Cerebellar cortex (tissue), 1 donor: Measurements from ENCODE around the gene SPTBN2.

Source experiments
- DNase-seq: peaks from one replicate; pipeline ENCODE4 v3.0.0-alpha.2; 2015; ENCODE audit warnings: low spot score

SPTBN2 gene

DNA sequence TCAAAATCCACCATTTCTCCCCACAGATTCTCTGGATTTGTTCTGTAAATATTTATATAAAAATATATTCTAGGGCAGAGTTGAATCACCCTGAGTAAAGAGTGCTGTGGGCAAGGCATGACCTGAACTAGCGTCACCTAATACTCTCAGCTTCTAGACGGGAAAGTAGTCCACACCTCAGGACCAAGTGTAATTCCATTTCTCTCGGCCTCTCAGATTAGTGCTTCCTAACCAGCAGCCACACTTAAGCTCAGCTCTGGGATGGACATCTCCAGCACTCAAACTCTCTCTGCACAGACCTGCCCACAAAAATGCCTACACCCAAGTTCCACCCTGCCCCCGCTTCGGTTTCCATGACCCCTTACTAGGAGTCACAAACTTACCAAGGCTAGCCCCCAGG, 5.3 kb downstream of the SPTBN2 start:
- peak; percentile 43 for DNase-seq

DNA sequence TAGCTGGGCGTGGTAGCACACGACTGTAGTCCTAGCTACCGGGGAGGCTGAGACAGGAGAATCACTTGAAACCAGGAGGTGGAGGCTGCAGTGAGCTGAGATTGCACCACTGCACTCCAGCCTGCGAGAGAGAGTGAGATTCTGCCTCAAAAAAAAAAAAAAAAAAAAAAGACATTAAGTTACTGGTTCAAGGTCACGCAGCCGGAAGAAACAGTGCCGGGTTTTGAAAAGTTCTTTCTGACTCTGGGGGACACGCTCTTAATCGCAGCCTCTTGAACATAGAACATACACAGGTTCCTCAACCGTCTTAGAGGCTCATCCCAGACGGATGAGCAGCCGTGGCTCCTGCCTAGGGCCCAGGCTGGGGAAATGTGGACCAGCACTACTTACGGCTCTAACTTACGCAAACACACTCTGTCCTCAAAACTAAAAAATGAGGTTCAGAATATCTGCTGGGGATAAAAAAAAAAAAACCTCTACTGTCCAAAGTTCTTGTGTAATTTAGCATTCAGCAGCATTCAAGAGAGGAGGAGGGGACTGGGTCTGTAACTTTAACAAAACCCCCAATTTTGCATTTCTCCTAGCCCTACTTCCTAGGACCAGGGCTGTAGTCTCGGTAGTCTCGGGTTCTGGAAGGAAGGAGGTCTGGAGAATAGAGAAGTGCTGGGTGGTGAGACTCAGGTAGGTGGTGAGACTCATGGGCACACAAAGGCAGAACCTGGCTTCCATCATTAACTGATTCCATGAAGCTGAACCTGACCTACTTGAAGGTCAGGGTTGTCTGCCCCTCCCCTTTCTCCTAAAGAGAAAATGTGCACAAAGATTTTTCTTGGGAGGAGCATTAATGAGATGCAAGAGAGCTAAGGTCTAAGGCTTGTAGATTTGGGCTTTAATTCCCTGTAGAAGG, 6.0 kb downstream of the SPTBN2 start:
- no peak for DNase-seq

DNA sequence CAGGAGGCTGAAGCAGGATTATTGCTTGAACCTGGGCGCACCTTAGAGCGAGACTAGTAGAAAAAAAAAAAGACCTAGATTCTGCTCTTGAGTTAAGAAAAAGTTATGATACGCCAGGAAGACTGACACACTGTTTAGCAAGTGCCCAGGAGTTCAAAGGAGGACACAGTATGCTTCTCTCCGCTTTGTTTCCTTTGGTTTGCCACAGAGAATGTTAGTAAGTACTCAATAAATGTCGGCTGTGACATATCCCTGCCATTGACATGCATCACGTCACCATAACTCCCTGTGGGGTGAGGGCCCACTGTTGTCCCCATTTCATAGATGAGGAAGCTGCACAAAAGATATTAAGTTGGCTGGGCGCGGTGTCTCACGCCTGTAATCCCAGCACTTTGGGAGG, 7.1 kb downstream of the SPTBN2 start:
- no peak for DNase-seq

DNA sequence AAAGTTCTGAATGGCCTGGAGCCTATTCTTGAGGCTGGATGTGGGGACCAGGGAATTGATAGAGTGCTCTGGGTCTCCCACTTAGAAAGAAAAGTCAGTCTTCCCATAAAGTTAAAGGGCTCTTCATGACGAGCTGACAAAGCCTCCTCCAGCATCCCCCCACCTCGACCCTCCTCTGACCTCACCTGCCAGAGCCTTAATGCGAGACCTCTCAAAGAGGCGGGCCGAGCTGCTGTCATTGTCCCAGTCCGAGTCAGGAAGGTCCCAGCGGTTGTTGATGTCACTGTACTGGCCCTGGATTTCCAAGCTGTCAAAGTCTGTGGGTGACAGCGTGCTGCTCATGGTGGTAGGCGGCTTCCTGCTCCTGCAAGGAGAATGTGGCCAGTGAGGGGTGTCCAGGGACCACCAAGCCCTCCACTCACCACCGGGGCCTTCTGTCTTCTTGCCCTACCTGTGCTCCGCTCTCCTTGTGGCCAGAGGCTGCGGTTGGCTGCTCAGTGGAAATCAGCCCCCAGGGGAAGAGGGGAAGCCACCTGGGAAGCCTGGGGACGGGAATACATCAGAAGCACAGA, 8.0 kb downstream of the SPTBN2 start:
- no peak for DNase-seq

DNA sequence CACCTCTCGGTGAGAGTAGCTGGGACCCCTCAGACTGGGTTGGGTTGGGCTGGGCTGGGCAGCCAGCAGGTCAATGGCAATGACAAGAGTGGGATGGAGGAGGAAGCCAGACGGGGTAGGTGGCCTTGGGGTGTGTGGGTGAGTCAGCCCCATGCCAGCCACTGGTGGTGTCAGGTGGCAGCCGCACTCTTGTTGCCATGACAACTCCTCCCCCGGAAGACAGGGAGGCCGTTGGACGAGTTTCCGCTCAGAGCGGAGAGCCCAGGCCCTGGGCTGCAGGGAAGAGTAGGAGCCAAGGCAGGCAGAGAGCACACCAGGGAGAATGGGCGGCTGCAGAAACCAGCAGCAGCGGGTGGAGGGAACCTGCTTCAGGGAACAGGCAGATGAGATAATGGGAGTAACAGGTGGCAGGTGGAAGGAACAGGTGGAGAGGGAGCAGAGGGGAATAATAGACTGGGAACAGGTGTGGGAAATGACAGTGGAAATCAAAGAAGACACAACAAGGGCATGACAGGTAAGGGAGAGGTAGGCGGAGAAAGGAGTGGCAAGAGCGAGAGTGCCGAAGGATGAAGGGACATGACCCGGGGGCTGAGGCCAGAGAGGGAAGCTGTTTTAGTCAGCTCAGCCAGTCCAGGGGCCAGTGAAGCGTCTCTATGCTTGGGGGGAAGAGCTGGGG, 8.7 kb downstream of the SPTBN2 start:
- DNase-seq: peak; percentile 83

DNA sequence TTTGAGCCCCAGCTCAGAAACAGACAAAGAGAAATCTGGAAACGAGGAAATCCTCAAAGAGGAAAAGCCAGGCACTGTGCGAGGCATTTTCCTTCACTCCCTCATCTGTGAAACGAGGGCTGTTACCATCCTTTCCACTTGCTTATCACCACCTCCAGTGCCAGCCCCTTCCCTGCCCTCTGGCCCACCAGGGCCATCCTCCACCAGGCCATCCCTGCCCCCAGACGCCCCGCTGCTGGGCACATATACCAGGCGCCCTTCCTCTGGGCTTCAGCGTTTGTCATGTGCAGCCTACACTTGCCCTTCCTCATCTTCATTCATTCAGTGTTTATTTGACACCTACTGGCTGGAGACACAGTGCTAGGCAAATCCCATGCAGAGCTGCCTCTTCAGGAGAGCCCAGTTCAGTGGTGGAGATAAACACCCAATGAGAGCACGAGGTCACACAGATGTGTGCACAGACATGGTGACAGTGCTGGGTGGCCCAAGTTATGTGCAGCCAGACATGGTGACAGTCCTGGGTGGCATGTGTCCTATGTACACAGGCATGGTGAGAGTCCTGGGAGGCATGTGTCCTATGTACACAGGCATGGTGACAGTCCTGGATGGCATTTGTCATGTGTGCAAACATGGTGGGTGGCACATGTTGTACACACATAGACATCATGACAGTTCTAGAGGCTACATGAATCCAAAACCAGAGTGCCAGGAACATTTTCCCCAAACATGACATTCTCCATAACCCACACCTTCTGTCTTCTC, 9.7 kb downstream of the SPTBN2 start:
- DNase-seq: no peak

DNA sequence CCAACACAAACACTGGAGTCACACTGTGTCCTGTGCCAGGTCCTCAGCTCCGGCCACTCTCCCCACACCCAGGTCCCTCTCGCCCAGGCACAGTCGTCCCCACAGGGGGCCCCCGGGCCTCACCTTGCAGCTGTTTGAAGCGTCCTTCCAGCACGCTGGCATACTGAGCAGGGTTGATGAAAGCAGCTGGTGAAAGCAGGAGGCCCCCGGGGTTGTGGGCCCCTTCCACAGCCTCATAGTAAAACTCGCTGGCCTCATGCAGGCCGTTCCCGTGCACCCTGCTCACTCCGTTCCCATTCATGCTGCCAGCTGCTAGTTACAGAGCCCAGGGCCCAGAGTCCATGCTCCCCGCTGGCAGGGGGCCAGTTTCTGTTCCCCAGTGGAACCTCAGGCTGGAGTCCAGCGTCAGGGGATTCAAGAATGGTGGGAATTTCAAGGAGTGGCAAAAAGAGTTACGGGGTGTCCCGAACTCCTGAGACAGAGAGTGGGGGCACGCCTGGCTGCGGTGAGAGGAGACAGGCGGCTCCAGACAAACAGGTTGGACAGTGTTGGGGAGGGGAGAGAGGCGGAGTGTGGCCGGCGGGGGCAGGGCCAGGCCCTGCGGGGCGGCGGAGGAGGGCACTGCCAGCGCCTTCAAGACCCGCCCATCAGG, 10.6 kb downstream of the SPTBN2 start:
- no peak for DNase-seq

DNA sequence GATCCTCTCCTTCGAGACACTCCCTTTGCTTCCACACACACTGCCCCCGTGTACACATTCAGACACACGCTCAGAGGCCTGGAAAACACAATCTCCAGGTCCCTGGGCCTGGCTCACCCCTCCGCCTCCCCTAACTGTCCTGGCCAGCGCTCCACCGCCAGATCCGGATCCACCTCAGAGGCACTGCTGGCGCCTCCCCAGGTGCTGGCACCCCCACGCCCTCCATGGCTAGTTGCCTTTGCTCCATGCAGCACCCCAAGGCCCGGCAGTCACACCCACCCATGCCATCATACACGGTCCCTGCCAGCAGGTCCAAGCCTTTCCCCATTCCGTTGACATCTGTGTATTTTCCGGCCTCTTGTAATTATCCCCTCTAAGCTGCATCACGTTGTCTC, 11.1 kb downstream of the SPTBN2 start:
- peak; percentile 54 for DNase-seq

DNA sequence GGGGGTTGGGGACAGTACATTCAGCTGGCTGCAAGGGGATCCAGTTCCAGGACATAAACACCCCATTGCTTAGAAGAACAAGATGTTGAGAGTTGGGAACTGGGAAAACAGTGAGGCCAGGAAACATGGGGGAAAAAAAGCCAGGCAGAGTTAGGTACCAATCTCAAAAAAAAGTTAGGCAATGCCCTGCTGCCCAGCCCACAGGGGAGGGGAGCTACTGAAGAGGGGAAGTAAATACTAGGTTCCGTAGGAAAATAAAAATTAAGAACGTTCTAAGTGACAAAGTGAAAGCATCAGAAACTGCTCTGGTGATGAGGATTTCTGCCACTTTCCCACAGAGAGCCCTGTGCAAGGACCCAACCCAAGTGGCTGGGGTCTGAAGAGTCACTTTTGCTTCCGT, 12.0 kb downstream of the SPTBN2 start:
- no peak for DNase-seq

DNA sequence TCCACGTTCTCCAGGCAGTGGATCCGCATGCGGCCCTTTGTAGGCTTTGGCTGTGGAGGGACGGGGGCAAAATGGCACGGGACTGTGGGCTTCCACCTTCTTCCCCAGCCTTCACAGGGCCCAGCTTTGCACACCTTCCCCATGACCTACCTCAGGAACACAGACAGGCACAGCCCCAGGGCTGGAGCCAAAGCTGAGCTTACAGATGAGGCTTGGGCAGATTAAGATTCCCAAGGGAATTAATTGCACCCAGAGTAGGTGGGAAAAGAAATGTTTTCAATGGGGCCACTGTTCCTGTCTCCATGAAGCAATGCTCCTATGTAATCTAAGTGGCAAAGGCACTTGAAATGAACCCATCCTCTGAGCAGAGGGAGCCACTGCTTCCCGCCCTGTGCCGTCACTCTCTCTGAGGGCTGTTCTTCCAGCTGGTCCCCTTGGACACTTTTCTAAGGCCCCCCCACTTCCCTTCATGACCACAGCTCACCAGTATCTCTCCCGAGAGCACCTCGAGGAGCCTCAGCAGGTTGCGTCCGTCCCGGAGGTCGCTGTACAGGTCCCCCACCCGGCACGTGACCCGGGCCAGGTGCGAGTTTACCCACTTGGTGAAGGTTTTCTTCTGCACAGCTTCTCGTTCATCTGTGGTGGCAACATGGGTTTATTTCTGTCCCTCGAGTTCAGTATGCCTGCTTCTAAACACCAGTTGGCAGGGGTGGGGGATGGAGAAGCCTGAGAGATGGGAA, 13.5 kb downstream of the SPTBN2 start:
- no peak for DNase-seq

DNA sequence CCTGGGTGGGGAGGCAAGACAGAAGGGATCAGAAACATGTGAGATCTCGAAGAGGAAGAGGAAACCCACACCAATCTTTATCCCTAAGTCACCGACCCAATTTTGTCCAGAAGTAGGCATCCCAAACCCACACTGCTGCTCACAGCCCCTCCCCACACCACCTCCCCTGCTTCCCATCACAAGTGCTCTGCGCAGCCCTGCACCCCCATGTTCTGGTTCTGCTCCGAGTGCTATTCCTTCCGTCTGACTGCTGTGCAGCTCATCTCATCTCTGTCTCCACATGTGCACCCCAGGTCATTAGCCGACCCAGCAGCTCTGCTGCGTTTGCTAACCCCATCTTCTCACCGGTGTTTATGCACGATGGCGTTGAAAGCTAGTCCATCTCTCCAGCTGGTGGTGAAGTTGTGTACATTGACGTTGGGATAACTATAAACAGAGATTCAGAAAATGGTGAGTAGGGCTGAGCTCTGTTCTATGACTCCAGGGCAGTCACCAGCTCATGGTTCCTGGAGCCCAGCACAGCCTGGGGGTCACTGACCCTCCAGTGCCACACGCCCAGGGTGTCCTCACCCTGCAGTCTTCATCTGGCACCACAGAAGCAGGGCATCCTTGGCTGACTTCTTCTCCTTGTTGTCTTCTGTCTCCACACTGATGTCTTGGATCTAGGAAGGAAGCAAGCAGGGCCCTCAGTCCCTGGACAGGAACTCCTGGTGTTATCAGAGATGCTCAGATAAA, 15.1 kb downstream of the SPTBN2 start:
- no peak for DNase-seq

DNA sequence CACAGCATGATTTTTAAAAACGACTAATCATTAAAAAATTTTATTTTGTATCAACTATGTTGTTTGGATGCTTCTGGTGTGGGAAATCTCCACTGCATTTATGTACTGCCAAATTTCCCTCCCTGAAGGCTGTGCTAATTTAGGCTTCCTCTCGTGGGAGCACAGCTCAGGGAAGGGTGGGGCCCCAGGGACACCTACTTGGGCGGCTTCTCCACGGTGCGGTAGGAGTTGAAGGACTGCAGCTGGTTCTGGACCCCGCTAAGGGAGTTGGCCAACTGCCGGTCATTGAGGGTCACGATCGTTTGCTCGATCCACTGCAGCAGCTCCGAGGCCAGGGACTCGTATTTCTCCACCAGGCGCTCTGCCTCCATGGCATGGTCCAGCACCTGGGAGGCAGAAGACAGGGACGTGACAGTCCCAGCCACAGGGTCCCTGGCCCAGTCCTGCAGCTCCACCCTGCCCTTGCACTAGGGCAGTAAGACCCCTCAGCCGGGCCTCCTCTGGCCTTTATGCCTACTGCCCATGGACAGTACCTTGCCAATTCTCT, 18.6 kb downstream of the SPTBN2 start:
- no peak for DNase-seq

DNA sequence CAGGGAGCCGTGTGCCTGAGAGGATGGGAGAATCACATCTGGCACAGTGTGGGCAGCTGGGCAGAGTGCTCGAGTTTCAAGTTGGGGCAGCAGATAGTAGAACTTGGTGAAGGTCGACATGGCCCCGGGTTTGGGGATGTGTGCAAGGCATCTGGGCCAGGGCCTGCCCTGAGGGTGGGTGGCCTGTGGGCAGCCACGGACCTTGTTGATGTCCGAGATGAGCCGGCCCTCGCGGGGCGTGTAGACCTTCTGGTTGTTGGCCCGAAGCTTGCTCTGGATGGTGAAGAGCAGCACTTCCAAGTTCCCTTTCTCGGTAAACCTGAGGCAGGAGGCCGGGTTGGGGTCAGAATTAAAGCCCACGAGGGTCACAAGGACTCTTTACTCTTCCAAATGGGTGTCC, 20.3 kb downstream of the SPTBN2 start:
- no peak for DNase-seq

DNA sequence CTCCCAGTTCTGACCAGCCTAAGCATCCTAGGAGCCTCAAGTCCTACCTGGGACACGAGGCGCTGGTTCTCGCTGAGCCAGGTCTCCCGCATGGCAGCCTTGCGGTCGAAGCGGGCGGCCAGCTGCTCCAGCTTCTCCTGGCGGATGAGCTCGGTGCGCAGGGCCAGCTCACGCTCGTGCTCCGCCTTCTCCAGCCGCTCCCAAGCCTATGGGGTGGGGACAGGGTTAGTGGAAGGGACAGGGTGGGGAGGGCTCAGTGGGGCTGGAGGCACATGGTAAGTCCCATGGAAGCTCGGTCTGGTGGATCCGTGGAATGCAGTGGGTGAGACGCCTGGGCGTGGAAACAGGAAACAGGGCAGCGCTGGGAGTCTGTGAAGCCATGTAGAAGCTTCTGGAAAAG, 20.9 kb downstream of the SPTBN2 start:
- no peak for DNase-seq

DNA sequence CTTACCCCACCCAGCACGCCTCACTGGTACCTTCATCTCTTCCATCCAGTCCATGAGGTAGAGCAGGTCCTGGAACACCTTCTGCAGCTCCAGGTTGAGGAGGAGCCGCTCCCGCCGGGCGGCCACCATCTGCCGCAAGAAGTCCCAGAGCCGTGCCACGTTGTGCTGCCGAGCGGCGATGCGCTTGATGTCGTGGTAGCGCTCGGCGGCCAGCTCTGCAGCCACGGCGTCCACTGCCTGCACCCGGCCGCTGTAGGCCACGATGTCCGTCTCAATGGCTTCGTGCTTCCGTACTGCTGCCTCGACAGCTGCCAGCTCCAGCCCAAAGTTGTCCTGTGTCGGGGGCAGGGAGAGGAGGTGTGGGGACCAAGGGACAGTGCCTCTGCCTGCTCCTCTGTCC, 21.5 kb downstream of the SPTBN2 start:
- no peak for DNase-seq

DNA sequence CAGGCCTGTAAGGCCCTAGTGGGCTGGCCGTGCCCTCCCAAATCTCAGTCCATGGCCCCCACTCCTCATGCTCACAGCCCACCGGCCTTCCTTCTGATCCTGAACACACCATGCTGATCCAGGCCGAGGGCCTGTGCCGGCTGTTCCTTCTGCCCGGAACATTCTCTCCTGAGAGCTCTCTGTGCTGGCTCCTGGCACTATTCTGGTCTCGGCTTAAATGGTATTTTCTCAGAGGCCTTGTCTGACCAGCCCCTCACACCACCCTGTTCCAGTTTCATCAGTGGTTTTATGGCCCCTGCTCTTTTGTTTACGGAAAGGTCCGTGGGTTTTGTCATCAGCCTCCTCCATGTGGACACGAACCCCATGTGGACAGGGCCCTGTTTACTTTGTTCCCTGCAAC, 22.0 kb downstream of the SPTBN2 start:
- no peak for DNase-seq

DNA sequence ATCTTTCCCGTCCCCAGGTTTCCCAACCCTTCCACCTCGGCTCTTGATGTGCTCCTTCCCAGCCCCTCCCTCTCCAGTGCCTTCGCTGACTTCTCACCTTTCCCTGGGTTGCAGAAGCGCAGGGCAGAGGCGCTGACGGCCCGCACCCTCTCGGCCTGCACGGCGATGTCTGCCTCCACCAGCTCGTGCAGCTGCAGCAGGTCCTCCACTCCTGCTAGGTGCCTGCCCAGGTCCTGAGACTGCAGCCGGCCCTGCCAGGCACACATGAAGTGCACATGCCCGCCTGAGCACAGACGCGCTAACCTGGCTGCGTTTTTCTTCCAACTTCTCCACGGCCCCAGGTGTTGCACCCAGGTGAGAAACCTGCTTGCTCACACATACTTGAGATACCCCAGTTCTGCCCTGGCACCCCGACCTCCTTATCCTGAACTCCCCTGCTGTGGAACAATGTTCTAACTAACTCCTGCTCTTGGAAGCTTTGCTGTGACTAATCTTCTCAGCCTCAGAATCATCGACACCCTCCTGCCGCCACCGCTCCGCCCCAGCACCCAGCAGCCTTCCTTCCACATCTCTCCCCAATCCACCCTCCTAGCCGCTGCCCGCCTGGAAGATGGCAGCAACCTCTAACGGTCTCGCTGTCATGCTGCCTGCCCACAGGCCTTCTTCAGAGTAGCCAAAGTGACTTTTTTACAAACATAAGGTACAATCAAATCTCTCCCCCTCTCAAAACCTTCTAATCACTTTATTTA, 23.3 kb downstream of the SPTBN2 start:
- no peak for DNase-seq

DNA sequence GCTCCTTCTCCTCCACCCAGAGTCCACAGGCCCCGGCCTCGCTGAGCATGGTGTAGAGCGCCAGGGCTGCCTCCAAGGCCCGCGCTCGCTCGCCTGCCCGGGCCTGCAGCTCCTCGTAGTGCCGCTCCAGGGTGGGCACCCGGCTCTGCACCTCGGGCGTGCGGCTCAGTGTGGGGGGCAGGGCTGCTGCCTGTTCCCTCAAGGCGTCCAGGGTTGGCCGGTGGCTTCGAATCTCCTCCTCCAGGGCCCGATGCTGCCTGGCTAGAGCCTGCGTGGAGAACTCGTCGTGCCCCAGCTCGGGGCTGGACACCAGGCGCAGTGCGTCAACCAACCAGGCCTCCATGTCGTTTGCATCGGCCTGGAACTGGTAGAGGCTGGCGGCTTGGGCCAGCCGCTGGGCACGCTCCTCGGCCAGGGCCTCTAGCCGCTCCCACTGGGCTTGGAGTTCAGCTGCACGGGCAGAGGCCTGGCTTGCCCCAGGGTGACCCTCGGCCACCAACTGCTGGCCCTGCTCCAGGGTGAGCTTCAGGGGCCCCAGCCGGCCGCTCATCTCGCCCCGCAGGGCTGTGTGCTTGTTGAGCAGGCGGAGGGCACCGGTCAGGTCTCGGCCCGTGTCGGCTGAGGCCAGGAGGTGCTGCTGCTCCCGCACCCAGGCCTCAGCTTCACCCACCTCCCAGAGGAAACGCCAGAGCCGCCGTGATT, 24.2 kb downstream of the SPTBN2 start:
- DNase-seq: no peak
